HG03159 (cell line): ENCODE data around the gene DCLRE1B.

Experiments used
- ATAC-seq: cut with Tn5 transposase; IDR thresholded peaks from one replicate; pipeline ENCODE4 v1.9.1; 2021; ENCODE audit warnings: mild to moderate bottlenecking, moderate library complexity; ENCODE audit not compliant: unreplicated experiment

Gene DCLRE1B

DNA sequence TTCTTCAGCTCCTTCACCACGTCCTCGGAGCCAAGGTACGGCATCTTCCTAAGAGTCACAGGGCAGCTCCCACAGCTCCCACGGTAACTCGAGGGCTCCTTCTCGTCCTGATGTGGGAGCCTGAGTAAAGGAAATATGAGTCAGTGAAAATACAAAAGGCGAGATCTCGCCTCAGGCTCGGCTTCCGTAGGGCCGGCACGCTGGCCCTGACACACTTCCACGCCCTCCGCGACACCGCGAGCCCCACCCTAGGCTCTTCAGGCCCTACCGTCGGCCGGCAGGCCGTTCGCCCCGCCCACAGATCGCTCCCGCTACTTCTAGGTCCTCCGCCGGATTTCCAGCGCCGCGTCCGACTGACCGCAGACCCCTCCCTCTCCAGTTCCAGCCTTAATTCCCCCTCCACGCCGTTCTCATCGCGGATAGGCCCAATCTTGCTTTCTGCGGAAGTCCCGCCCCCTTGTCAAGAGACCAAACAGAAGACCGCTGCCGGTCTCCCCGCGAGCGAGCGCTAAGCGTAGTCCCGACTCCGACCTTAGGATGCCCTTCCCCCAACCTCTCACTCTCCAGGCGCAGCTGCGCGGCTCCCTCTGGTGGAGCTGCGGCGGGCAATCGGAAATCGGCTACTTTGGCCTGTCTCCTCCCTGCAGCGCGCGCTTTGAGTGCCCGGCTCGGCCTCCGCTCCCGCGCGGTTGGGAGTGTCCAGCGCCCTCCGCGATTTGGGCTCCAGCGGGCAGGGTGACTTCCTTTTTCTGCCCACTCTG lies at the start of gene DCLRE1B, which contains the start of gene AP4B1:
Gene DCLRE1B, plus strand, starts transcription at position 653 of the 761 bp plus-strand sequence. CDS start 261 bp downstream, outside the sequence.
Gene AP4B1, minus strand, starts transcription at position 126 of the 761 bp plus-strand sequence. Its CDS starts 82 bp downstream, at position 44.
- peak; percentile 90 for ATAC-seq

DNA sequence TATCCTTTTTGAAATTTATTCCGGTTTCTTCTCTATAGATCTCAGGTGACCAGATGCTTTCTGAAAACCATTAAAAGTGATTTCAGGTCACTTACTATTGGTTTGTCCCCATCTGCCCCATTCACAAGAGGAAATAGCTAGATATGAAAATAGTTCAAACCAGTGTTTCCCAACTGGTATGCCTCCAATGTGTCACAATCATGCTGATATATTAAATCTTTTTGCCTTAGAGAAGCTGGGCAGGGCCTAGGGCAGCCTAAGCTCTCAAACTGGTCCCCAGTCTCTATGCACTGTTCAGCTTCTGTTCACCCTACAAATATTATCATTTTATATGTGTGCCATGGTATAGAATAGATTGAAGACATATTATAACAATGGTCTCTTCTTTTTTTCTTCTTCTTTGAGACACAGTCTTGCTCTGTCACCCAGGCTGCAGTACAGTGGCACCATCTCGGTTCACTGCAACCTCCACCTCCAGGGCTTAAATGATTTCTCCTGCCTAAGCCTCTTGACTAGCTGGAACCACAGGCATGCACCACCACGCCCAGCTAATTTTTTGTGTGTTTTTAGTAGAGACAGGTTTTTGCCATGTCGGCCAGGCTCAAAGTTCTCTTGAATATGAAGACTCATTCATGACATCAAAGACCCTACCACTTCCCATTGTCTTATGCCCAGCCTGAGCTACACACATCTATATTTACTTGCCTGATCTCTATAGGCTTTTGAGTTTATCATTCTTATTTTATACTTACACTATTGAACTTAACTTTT lies 49.3 kb upstream of the DCLRE1B start:
- ATAC-seq = no peak

DNA sequence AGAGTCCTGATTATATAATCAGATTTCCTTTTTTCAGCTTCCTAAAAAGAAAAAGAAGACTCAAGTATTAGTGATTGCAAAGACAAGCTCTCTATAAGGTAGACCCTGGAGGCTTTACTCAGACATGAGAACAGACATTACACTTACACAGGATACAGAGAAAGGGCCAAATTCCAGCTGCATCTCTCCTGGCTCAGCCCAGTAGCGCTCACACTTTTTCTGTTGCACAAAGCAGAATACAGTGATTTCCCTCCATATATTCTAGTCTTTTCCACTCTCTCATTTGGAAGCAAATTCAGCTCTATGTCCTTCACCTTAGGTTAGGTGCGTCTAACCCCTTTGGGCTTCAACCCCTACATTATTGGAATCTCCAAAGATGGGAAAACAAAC lies 48.7 kb upstream of the DCLRE1B start:
- no peak for ATAC-seq

DNA sequence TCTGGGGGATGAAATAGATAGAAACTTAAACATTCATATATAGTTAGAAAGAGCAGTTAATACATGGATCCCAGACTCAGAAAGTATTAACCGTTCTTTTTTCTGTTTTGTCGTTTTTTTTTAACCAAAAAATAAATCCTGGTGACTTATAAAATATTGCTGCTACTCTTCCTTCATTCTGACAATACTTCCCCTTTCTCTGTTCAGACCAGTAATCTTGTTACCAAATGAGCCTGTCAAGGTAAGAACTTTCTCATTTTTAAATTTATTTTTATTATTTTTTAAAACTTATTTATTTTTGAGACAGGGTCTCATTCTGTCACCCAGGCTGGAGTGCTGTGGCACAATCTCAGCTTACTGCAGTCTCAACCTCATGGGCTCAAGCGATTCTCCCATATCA lies 47.4 kb upstream of the DCLRE1B start:
- ATAC-seq = no peak

DNA sequence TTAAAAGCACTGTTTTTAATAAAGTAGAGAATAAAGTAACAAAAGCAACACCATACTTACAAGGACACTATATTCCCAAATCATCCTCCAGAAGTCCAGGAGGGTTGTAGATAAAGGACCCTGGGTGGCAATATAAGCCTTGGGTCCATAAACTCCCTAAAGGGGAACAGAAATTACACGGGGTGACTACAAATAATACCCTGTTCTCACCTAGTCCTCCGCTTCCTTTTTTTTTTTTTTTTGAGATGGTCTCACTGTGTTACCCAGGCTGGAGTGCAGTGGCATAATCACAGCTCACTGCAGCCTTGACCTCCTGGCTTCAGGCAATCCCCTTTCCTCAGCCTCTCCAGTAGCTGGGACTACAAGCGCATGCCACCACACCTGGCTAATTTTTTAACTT lies 46.7 kb upstream of the DCLRE1B start:
- peak; percentile 36 for ATAC-seq

DNA sequence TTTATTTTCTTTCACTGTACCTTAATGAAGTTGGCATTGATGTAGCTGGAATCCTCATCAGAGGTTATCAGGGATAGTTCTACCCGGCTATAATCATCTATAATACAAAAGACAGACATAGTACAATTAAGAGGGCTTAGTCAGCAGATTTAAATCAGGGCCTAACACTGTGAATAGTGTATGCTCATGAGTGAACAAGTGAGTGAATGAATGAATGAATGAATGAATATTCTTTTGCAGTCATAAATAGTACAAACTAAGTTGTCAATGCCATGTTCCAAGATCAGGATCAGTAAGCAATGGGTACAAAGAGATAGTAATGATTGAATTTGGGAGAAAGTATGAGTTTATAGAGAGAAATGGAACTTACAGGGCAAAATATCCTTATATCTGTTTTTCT lies 46.1 kb upstream of the DCLRE1B start:
- ATAC-seq = no peak

DNA sequence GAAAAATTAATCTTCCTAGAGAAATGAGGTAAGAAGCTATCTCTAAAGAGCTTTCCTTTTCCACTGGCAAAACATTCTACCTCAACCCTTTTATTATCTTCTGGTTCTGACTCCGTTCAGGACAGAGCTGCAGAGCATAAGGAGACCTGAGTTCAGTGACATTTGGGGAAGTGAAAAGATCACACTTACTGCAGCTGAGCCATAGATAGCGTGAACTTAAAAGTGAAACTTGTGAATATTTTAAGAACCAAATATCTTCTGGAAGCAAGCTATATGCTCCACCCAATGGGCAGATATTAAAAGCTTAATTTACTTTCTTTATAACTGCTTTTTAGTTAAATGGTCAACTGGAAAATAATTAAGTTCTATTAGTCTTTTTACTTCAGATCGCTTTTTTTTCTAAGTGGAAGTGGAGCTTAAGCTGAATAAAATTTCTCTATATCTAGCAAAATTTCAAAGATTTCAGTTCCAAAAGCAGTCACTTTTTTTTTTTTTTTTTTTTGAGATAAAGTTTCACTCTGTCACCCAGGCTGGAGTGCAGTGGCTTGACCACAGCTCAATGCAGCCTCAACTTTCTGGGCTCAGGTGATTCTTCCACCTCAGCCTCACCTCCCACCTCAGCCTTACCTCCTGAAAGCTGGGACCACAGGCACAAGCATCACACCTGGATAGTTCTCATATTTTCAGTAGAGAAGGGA lies 45.5 kb upstream of the DCLRE1B start:
- ATAC-seq = peak; percentile 85

DNA sequence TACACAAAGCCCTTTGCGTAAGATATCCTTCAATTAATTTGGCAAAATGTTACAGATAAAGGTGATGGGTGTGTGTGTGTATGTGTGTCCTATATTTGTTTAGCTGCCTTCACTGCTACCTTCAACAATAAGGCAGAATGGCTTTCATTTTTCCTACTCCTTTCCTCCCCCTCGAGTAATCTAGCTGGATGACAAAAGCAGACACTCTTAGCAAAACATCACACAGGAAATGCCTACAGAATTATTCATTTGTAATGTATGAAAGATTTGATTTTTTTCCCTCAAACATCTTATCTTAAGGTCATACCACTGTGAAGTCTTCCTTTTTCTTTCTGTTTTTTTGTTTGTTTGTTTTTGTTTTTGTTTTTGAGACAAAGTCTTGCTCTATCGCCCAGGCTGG lies 44.2 kb upstream of the DCLRE1B start:
- no peak for ATAC-seq

DNA sequence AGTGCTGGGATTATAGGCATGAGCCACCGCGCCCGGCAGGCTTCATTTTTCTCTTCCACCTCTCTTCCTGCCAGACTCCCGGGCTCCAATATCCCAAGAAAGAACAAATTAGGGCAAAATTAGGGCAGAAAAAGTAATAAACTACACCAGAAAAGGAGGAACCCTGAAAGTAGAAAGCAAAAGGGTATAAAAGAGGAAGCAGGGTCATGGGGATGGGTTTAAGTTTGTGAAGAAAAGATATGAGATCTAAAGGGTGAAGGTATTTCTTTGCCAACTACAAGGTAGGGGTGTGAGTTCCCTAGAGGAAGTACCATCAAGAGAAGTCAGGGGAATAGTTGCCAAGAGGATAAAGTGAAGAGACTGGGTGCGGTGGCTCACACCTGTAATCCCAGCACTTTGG lies 43.5 kb upstream of the DCLRE1B start:
- ATAC-seq = no peak

DNA sequence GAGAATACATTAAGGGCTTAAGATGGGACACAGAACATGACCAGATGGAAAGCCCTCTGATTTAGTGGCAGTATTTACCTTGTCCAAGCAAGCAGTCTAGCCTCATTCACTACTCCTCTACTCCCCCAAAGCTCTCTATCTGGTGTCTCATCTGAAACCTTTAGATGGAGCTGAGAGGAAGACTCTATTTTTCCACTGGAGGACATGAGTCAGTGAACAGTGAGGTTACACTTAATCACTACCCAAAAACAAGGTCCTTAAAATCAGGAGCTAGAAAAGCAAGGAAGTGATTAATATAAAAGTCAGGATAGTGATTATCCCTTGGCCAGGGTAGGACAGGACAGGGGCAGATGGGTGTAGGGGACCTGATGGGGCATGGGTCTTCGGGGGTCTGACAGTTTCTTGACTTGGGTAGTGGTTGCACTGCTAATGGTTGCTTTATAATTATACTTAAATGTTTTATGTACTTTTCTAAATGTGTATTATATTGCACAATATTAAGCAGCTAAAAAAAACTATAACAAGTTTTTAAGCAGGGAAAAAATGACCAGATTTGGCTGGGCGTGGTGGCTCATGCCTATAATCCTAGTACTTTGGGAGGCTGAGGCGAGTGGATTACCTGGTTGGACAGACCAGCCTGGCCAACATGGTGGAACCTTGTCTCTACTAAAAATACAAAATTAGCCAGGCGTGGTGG lies 36.6 kb upstream of the DCLRE1B start:
- no peak for ATAC-seq

DNA sequence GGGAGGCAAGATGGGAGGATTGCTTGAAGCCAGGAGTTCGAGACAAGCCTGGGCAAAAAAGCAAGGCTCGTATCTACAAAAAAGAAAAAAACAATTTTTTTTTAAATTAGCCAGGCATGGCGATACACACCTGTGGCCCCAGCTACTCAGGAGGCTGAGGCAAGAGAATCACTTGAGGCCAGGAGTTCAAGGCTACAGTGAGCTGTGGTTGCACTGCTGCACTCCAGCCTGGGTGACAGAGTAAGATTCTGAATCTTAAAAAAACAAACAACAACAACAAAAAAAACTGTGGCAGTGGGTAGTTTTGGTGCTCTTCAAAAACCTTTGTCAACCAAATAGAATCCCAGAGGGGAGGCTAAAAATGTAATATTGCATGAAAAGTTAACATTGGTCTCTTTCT lies 34.3 kb upstream of the DCLRE1B start:
- ATAC-seq = no peak

DNA sequence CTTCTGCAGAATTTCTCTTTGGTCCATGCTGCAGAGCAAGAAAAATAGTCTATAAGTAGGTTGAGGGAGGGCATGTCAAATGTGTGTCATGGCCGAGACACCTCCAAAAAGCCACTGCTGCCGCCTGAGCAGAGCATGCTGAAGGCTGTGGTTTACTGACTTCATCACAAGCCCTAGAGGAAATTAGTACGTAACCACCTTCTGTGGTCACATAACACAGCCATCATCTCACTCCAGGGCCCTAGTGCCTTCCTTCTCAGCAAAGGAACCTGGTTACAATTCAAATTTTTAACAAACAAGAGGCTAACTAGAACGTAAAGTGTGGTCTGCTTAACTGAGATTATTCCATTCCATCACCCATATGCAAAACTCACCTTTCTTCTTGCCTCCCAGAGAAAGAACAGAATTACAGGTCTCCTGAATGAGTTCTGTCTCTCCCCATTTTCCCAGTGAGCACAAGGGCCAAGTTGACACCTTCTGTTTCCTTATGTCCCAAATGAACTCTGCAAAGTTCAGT lies 33.5 kb upstream of the DCLRE1B start, which contains the start of gene PTPN22:
Gene PTPN22, minus strand, starts transcription at position 116 of the 517 bp plus-strand sequence.
- peak; percentile 93 for ATAC-seq

DNA sequence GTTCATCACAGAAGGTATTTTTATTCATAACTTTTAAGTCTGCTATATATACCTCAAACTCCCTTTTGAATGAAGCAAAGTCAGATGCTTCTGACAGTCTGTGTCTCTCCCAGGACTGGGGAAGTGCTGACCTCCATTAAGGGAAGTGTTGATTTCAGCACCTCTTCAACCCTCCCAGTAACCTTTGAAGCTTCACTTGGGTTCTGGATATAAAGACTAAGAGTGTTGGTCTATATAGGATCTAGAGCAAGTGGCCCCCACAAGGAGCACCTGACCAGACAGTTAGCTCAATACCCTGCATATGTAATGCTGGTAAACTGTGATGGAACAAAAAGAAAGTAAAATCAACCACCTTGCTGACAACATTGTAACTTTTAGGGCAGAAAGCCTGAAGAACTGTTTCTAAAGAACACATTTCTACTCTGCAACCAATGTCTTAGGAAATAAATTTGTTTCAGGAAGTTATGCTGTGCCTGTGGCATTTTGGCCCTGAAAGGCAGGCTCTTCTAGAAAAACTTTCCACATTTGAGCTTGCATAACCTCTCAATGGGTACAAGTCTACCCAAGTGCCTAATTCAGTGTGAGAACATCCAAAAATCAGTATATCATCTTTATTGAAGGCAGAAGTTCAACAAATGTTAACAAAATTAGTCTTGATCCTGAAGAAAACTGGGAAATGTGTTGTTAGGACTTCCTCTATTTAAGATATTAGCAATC lies 32.7 kb upstream of the DCLRE1B start:
- peak; percentile 5 for ATAC-seq

DNA sequence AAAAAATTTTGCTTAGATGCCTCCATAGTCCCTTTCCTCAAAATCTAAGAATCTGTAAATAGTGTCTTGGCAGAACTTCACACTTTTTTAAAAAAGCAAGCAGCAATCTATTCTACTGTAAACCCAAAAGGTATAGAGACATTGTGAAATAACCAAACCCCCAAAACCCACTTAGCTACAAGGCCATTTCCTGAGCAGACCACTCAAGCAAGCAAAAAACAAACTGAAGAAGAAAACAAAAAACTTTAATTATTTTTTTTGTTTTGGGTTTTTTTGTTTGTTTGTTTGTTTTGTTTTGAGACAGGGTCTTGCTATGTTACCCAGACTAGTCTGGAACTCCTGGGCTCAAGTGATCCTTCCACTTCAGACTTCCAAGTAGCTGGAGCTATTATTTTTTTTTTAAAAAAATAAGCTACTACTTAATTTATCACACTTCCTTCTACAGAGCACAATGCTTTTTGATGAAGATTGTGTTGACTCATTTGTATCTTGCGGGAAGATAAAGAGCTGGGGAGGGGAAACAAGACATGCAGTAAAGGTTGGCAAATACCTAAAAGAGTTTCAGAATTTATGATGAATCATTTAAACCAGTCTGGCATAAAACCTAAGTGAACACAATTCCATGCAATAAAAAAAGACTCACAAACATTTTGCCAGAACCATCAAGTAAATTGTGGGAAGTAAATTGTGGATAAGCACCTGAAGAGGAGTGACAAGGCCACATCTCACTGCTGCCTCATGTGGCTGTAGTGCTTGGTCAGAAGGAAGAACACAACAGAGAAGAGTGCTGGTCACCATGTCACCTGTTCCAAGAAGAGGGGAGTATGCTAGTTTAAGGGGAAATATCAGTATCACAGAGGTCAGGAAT lies 30.9 kb upstream of the DCLRE1B start:
- peak; percentile 32 for ATAC-seq

DNA sequence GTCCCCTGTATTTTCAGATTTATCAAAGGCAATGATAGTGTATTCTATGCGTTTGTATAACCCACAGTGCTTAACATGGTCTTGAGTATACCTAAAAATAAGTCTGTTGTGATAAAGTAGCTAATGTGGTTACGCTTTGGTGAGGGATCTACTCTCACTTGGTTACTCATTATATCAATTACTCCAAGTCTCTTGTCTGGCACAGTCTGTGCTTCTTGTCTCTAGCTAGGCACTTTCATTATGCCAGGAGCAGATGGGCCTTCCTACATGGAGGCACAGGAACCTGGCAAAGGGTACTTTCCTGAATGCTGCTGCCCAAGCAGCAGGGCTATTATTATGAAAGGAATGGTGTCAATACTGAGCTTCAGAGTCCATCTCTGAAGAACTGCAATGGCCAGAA lies 29.4 kb upstream of the DCLRE1B start:
- ATAC-seq = peak; percentile 43

DNA sequence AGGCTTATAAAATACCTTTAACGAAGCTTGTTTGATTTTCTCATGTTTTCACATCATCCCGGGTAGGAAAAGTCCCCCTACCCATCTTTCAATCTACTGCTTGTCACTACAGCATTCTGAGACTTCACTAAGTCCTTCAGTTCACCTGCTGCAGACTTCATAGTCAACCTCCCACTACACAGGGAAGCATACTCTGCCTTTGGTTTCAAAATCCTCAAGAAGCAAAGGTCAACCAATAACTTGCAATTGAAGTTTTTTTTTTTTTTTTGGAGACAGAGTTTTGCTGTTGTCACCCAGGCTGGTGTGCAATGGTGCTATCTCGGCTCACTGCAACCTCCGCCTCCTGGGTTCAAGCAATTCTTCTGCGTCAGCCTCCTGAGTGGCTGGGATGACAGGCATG lies 28.9 kb upstream of the DCLRE1B start:
- ATAC-seq = no peak

DNA sequence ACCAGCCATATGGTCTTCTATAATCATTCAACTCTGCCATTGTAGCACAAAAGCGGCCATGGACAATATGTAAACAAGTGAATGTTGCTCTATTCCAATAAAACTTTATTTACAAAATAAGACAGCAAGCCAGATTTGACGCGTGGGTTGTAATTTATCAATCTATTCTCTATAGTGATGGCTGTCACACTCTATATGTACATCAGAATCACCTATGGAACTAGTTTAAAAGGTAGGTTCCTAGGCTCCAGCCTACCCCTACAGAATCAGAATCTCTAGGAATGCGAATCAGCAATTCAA lies 25.4 kb upstream of the DCLRE1B start:
- no peak for ATAC-seq

DNA sequence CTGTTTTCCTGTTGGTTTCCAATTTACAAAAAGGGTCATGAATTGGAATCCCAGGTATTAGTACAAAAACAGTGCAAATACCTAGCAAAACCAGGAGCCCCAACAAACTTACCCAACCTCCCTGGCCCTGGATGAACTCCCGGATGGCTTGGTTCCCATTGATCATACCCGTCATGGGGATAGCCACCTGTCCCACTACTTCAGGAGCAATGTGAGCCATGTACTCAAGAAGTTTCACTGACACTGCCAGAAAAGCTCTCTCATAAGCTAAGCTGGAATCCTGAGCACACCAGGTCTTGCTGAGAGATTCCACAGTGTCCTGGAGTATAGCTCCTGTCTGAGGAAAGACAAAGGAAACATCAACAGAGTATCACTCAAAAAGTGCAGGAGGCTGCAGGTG lies 23.5 kb upstream of the DCLRE1B start:
- no peak for ATAC-seq
